Large intestine (tissue), 12 donors: ENCODE results near the gene NID2. TPM values are rescaled to one million over a fixed set of nuclear protein-coding genes. Genes with fewer than 3 reads are reported as not detected.

Source experiments
- DNase-seq, 2 donors: peaks; one replicate each; pipeline versions ENCODE4 v3.0.0 to v3.0.0-alpha.2; 2013
- H3K27ac ChIP-seq: one replicate; pipeline ENCODE4 v1.5.1; 2013; ENCODE audit warnings: low read length
- H3K27me3 ChIP-seq: 2 replicates; pipeline ENCODE4 v1.6.1; 2013; ENCODE audit warnings: low read length; ENCODE audit not compliant: control insufficient read depth, insufficient read depth
- H3K36me3 ChIP-seq: 2 replicates; pipeline ENCODE4 v1.6.1; 2013; ENCODE audit warnings: low read length; ENCODE audit not compliant: control insufficient read depth, insufficient read depth
- H3K4me1 ChIP-seq: one replicate; pipeline ENCODE4 v1.6.1; 2013; ENCODE audit warnings: low read length; ENCODE audit not compliant: control insufficient read depth, insufficient read depth
- H3K4me3 ChIP-seq: one replicate; pipeline ENCODE4 v1.5.1; 2013; ENCODE audit warnings: low read length
- H3K9me3 ChIP-seq: one replicate; pipeline ENCODE4 v1.6.1; 2013; ENCODE audit warnings: mild to moderate bottlenecking, low read depth, low read length, moderate library complexity; ENCODE audit not compliant: control insufficient read depth
- WGBS: methylation state at CpG from one replicate; pipeline ENCODE4 v1.1.5; 2013; ENCODE audit warnings: low lambda C conversion rate; ENCODE audit not compliant: insufficient coverage; 5-methylcytosine and 5-hydroxymethylcytosine counted together
- long read RNA-seq, 11 donors: transcript quantifications; one replicate each; lab custom pipeline, GENCODE V29; 2026
- polyA plus RNA-seq: library from polyadenylated mRNA; unstranded; fragments of 120-200 nt; gene quantifications from one replicate; pipeline ENCODE4 v1.2.1, GENCODE V29; 2013

Gene NID2, protein sequence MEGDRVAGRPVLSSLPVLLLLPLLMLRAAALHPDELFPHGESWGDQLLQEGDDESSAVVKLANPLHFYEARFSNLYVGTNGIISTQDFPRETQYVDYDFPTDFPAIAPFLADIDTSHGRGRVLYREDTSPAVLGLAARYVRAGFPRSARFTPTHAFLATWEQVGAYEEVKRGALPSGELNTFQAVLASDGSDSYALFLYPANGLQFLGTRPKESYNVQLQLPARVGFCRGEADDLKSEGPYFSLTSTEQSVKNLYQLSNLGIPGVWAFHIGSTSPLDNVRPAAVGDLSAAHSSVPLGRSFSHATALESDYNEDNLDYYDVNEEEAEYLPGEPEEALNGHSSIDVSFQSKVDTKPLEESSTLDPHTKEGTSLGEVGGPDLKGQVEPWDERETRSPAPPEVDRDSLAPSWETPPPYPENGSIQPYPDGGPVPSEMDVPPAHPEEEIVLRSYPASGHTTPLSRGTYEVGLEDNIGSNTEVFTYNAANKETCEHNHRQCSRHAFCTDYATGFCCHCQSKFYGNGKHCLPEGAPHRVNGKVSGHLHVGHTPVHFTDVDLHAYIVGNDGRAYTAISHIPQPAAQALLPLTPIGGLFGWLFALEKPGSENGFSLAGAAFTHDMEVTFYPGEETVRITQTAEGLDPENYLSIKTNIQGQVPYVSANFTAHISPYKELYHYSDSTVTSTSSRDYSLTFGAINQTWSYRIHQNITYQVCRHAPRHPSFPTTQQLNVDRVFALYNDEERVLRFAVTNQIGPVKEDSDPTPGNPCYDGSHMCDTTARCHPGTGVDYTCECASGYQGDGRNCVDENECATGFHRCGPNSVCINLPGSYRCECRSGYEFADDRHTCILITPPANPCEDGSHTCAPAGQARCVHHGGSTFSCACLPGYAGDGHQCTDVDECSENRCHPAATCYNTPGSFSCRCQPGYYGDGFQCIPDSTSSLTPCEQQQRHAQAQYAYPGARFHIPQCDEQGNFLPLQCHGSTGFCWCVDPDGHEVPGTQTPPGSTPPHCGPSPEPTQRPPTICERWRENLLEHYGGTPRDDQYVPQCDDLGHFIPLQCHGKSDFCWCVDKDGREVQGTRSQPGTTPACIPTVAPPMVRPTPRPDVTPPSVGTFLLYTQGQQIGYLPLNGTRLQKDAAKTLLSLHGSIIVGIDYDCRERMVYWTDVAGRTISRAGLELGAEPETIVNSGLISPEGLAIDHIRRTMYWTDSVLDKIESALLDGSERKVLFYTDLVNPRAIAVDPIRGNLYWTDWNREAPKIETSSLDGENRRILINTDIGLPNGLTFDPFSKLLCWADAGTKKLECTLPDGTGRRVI (N-terminal part only)
- polyA plus RNA-seq: 21.1 TPM
- long read RNA-seq, donor 1, partial matches to known transcripts: 0 of 1 reads
- long read RNA-seq, donor 1, other reads (novel, unspliced or antisense): 0 of 1 reads
- long read RNA-seq, donor 2, full-length matches to known transcripts: 4 of 10 reads
- long read RNA-seq, donor 2, partial matches to known transcripts: 6 of 10 reads
- long read RNA-seq, donor 2, other reads (novel, unspliced or antisense): 0 of 10 reads
- long read RNA-seq, donor 3: 0 reads
- long read RNA-seq, donor 4: 0 reads
- long read RNA-seq, donor 5, full-length matches to known transcripts: 2 of 2 reads
- long read RNA-seq, donor 5, partial matches to known transcripts: 0 of 2 reads
- long read RNA-seq, donor 5, other reads (novel, unspliced or antisense): 0 of 2 reads
- long read RNA-seq, donor 6, partial matches to known transcripts: 0 of 2 reads
- long read RNA-seq, donor 6, other reads (novel, unspliced or antisense): 0 of 2 reads
- long read RNA-seq, donor 7, partial matches to known transcripts: 0 of 3 reads
- long read RNA-seq, donor 7, other reads (novel, unspliced or antisense): 0 of 3 reads
- long read RNA-seq, donor 8, full-length matches to known transcripts: 2 of 2 reads
- long read RNA-seq, donor 8, partial matches to known transcripts: 0 of 2 reads
- long read RNA-seq, donor 8, other reads (novel, unspliced or antisense): 0 of 2 reads
- long read RNA-seq, donor 9: 0 reads
- long read RNA-seq, donor 10, full-length matches to known transcripts: 1 of 1 reads
- long read RNA-seq, donor 10, partial matches to known transcripts: 0 of 1 reads
- long read RNA-seq, donor 10, other reads (novel, unspliced or antisense): 0 of 1 reads
- long read RNA-seq, donor 11, full-length matches to known transcripts: 2 of 2 reads
- long read RNA-seq, donor 11, partial matches to known transcripts: 0 of 2 reads
- long read RNA-seq, donor 11, other reads (novel, unspliced or antisense): 0 of 2 reads

DNA sequence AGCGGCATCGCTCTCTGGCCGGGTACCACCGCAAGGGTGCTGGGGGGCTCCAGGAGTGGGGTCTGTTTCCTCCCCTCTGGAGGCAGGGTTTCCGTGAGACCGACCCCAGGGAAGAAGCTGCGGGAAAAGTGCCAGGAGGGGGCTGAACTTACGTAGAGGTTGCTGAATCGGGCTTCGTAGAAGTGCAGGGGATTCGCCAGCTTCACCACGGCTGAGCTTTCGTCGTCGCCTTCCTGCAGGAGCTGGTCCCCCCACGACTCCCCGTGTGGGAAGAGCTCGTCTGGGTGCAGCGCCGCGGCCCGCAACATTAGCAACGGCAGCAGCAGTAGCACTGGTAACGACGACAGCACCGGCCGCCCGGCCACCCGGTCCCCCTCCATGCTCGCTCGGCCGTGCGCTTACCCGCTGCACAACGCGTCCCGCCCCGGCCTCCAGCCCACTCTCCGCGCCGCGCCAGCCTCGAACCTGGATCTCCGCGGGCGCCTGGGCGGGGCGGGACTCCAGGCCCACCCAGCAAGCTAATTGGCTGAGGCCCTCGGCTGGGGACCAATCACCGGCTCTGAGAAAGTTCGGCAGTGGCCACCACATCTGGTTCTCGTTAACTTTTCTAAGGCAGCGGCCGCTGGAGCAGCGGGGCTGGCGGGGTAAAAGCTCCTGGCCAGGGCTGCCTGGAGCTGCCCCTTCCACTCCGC lies at the start of gene NID2:
TSS of gene NID2 (minus strand) at position 445 of the 692 bp plus-strand sequence. CDS start at position 380, 65 bp downstream.
- Histone ChIP-seq H3K4me3 (peak within 1 kb of the TSS; percentile 67), H3K4me1 (peaks cover 5% of the 10 kb centered on the region), H3K36me3 (no peaks in the 10 kb centered on the region), H3K27me3 (peaks cover 54% of the 10 kb centered on the region), H3K9me3 (peaks cover 9% of the 10 kb centered on the region), H3K27ac (peak within 1 kb of the TSS; percentile 58)
- no CpG with 5 or more reads among the region's 57 CpGs for WGBS
- peak; percentile 42 to 59 for DNase-seq

DNA sequence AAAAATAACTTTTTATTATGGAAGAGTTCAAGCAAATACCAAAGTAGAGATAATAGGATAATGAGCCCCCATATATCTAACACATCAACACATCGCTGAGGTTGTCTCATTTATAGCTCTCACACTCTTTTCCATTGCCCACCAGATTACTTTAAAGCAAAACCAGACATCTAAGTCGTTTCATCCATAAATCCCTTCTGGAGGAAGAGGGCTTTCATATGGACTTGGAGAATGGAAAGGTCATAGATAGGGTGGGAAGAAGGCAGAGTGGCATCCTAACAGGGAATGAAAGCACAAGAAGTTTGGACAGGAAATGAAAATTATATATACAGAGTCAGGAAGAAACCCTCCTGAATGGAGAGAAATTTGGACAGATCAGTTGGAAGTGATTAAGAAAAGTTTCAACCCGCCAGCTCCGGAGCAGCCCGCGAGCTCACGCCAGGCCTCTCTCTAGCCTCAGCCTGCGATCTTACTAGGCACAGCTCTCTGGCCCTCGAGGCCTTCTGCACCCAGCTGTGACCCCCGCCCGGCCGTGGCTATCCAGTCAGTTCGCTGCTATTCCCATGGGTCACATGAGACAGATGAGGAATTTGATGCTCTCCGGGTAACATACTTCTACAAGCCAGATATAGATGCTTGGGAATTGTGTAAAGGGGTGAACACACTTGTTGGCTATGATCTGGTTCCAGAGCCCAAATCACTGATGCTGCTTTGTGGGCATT lies 48.4 kb upstream of the NID2 start:
- H3K27ac ChIP-seq: no peak overlapping the region
- DNase-seq: no peak
- no peaks in the 10 kb centered on the region for H3K9me3 ChIP-seq
- WGBS: no CpG with 5 or more reads among the region's 14 CpGs
- H3K27me3 ChIP-seq: no peaks in the 10 kb centered on the region
- no peaks in the 10 kb centered on the region for H3K4me1 ChIP-seq
- no peak overlapping the region for H3K4me3 ChIP-seq
- no peaks in the 10 kb centered on the region for H3K36me3 ChIP-seq

DNA sequence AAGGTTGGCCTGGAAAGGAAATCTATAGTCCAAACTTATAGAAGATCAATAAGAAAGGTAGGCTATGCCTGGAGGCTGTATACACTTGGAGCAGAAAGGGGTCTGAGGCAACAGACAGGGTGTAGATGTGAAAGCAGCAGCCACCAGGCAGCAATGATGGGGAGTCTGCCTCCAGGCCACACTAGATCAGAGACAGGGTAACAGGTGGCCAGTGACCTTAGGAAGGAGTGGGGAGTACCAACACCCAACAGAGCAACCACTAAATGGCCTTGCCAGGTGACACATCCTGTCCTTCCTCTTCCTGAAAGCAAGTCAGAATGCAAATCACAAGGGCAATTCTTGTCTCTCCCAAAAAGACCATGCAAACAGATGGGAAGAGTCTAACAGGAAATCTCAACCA lies 46.4 kb upstream of the NID2 start:
- Histone ChIP-seq H3K36me3 (no peaks in the 10 kb centered on the region), H3K9me3 (no peaks in the 10 kb centered on the region), H3K4me3 (no peak overlapping the region), H3K27ac (no peak overlapping the region), H3K27me3 (no peaks in the 10 kb centered on the region), H3K4me1 (no peaks in the 10 kb centered on the region)
- DNase-seq: no peak

DNA sequence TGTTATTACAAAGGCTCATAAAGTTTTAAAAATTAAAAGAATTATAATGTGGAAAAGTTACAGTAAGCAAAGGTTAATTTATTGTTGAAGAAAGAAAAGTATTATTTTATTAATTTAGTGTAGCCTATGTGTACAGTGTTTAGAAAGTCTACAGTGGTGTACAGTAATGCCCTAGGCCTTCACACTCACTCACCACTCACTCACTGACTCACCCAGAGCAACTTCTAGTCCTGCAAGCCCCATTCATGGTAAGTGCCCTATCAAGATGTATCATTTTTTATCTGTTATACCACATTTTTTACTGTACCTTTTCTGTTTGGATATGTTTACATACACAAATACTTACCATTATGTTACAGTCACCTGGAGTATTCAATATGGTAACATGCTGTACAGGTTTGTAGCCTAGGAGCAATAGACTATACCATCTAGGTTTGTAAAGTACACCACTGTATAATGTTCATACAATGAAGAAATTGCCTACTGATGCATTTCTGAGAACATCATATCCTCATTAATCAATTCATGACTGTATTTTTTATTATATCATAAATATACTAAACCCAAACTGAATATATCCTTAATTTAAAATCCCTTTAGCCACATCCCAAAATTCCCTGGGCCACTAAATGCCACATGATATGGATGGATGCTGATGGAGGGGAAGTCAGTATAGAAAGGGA lies 43.6 kb upstream of the NID2 start:
- Histone ChIP-seq H3K27me3 (no peaks in the 10 kb centered on the region), H3K36me3 (no peaks in the 10 kb centered on the region), H3K9me3 (no peaks in the 10 kb centered on the region), H3K4me3 (no peak overlapping the region), H3K27ac (no peak overlapping the region), H3K4me1 (no peaks in the 10 kb centered on the region)
- DNase-seq: no peak

DNA sequence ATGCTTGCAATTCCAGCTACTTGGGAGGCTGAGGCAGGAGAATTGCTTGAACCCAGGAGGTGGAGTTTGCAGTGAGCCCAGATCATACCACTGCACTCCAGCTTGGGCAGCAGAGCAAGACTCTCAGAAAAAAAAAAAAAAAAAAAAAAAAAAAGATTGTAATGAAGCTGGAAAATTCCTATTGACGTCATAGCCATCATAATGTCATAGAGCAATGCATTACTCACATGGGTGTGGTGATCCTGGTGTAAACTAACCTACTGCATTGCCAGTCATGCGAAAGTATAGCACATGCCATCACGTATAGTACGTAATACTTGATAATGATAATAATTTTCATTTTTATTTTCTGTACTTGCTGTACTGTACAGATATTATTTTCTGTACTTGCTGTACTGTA lies 42.7 kb upstream of the NID2 start:
- Histone ChIP-seq H3K9me3 (no peaks in the 10 kb centered on the region), H3K4me1 (no peaks in the 10 kb centered on the region), H3K4me3 (no peak overlapping the region), H3K36me3 (no peaks in the 10 kb centered on the region), H3K27me3 (no peaks in the 10 kb centered on the region), H3K27ac (no peak overlapping the region)
- no peak for DNase-seq
- no CpG with 5 or more reads among the region's 4 CpGs for WGBS

DNA sequence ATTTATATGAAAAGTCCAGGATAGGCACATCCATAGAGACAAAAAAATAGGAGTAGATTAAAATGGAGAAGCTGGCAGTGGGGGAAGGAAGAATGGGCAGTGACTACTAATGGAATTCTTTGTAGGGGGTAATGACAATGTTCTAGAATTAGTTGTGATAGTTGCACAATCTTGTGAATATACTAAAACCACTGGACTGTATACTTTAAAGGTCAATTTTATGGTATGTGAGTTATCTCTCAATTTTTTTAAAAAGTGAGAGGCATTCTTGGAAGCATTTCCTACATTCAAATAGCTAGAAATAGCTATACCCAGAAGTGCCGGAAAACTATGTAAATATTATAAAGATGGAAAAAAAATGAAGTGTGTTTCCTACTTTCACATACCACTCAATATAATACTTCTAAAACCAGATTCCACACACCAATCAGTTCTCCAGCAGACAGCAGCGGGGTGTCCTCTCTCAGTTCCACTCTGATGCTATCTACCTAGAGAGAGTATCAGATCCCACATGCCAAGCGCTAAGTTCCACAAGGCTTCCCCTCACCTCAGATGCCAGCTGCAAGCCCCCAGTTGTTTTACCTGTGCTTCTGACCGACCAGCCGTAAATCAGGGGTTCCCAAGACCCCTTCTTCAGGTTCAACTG lies 41.7 kb upstream of the NID2 start:
- no peak overlapping the region for H3K27ac ChIP-seq
- H3K4me3 ChIP-seq: no peak overlapping the region
- no peak for DNase-seq
- no peaks in the 10 kb centered on the region for H3K4me1 ChIP-seq
- H3K9me3 ChIP-seq: no peaks in the 10 kb centered on the region
- H3K27me3 ChIP-seq: no peaks in the 10 kb centered on the region
- H3K36me3 ChIP-seq: no peaks in the 10 kb centered on the region
- no CpG with 5 or more reads among the region's 5 CpGs for WGBS

DNA sequence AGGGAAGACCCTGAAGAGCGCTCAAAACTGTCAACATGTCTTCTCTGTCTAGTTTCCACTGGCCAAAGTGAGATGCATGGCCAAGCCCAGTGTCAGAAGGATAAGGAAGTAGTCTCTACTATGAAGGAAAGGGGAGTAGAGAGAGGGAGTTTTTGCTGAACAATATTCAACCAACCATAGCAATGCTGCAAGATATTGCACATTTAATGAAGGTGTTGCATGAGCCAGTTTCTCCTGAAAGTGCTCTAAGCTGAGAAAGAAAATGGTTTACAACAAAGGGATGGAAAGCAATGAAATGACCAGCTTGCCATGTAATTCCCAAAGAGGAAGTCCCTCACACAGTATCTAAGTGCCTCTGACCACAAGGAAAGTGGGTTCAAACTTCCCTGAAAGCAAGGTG lies 40.0 kb upstream of the NID2 start:
- Histone ChIP-seq H3K36me3 (no peaks in the 10 kb centered on the region), H3K27me3 (no peaks in the 10 kb centered on the region), H3K4me1 (no peaks in the 10 kb centered on the region), H3K27ac (no peak overlapping the region), H3K4me3 (no peak overlapping the region), H3K9me3 (no peaks in the 10 kb centered on the region)
- no peak for DNase-seq
- no CpG with 5 or more reads among the region's 1 CpG for WGBS

DNA sequence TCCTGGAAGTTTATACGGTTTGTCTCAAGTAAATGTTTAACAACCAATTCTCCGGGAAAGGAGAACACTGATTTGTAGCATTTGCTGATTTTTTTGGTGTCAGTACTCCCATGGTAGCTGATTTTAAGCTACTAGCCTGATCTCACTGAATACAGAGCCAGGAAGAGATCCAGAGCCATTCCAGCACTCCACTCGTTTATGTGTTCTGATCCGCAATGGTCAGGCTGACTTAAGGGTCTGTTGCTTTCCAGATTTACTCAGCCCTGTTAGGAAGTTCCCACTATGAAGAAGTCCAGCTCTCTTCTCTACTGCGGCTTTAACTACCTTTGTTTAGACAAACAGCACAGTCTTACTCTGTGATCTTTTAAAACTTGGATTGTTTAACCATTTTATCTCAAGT lies 38.0 kb upstream of the NID2 start:
- Histone ChIP-seq H3K27ac (no peak overlapping the region), H3K9me3 (no peaks in the 10 kb centered on the region), H3K4me3 (no peak overlapping the region), H3K36me3 (no peaks in the 10 kb centered on the region), H3K4me1 (no peaks in the 10 kb centered on the region), H3K27me3 (no peaks in the 10 kb centered on the region)
- peak in 1 of 2 donors; percentile 21 for DNase-seq
- 20% methylated on average over 2 of the region's 5 CpGs for WGBS
